K562 (cell line): ENCODE measurements around the gene LNX2. TPM values are rescaled to one million over a fixed set of nuclear protein-coding genes. Genes with fewer than 3 reads are reported as not detected.

Experiments
- ATAC-seq: fragments of 200-7000 bp; cut with Tn5 transposase; 3 replicates; pipeline ENCODE4 v1.9.1; 2020; ENCODE audit warnings: moderate library complexity
- BruUV-seq: library from RNA; stranded (reverse); fragments of 400-500 nt; replicated peaks from 2 replicates; lab custom pipeline; 2021; lab: Mats Ljungman, UMichigan
- CTCF ChIA-PET: fragments of 300-600 bp; formaldehyde crosslinking; extraction: SDS; loops from one replicate; lab custom pipeline; 2021; ENCODE audit warnings: low intra/inter-chr PET ratio; lab: Yijun Ruan, JAX
- POLR2A ChIA-PET: fragments of 300-600, 350-650 bp; sonication (Branson Sonifier 250); formaldehyde crosslinking; extraction: SDS; loops from one replicate; lab custom pipeline; 2021; ENCODE audit warnings: antibody characterized with exemption, inconsistent platforms; lab: Yijun Ruan, JAX
- DNase-seq, 4 experiments: peaks; one replicate each; pipeline versions ENCODE4 v3.0.0 to v3.0.0-alpha.2; 2011 to 2018; ENCODE audit warnings: low spot score in 3 of 4, mixed read lengths in 3 of 4; ENCODE audit errors: extremely low read depth in 1 of 4
- FAIRE-seq: peaks from 2 replicates; lab custom pipeline; 2011; peaks lifted over from hg19 to GRCh38; lab: Jason Lieb, UNC
- H2AFZ ChIP-seq: 2 replicates; pipeline ENCODE4 v1.6.0; 2011; ENCODE audit warnings: low read depth, low read length, control low read depth, inconsistent platforms
- H3K27ac ChIP-seq: fragments of 200-600 bp; 3 replicates; pipeline ENCODE4 v1.8.0; 2011; ENCODE audit warnings: low read depth, mild to moderate bottlenecking, control low read depth, inconsistent platforms, low read length, moderate library complexity, mixed read lengths; ENCODE audit errors: extremely low read depth
- H3K27me3 ChIP-seq, 2 experiments: fragments of 300-600 bp in 1 of 2; 2 replicates in 1 of 2; 3 replicates in 1 of 2; pipeline versions ENCODE4 v1.6.0 to v1.8.0; 2011; ENCODE audit warnings: inconsistent platforms in 2 of 2, low read length in 2 of 2, mild to moderate bottlenecking in 1 of 2, mixed read lengths in 1 of 2, moderate library complexity in 1 of 2; ENCODE audit not compliant: control insufficient read depth in 2 of 2, insufficient read depth in 2 of 2
- H3K36me3 ChIP-seq: fragments of 300-600 bp; 3 replicates; pipeline ENCODE4 v1.8.0; 2011; ENCODE audit warnings: mild to moderate bottlenecking, low read length, inconsistent platforms; ENCODE audit not compliant: control insufficient read depth, insufficient read depth
- H3K4me1 ChIP-seq, 2 experiments: fragments of 200-600 bp in 1 of 2; replicated peaks in 1 of 2; 2 replicates in 1 of 2; 3 replicates in 1 of 2; pipeline versions ENCODE4 v1.5.1 to v1.8.0; 2011; ENCODE audit warnings: inconsistent platforms in 2 of 2, low read length in 2 of 2, mild to moderate bottlenecking in 1 of 2, mixed read lengths in 1 of 2, moderate library complexity in 1 of 2; ENCODE audit not compliant: control insufficient read depth in 2 of 2, insufficient read depth in 2 of 2
- H3K4me2 ChIP-seq: 2 replicates; pipeline ENCODE4 v1.6.1; 2011; ENCODE audit warnings: low read length, control low read depth, inconsistent platforms, mixed read lengths; ENCODE audit not compliant: insufficient read depth
- H3K4me3 ChIP-seq: fragments of 200-600 bp; sonication (generic), shearing (Covaris generic); 2 replicates; pipeline ENCODE4 v1.5.1; 2016; ENCODE audit warnings: control low read depth, inconsistent platforms
- H3K79me2 ChIP-seq: fragments of 200-600 bp; 3 replicates; pipeline ENCODE4 v1.8.0; 2011; ENCODE audit warnings: low read length, inconsistent platforms; ENCODE audit not compliant: control insufficient read depth, insufficient read depth
- H3K9ac ChIP-seq, 2 experiments: 2 replicates each; pipeline versions ENCODE4 v1.6.0 to v1.6.1; 2011; ENCODE audit warnings: low read depth in 2 of 2, low read length in 2 of 2, control low read depth in 1 of 2, inconsistent platforms in 1 of 2, mild to moderate bottlenecking in 1 of 2, mixed read lengths in 1 of 2; ENCODE audit not compliant: insufficient read depth in 1 of 2
- H3K9me1 ChIP-seq: one replicate; pipeline ENCODE4 v1.6.0; 2011; ENCODE audit warnings: inconsistent platforms, mild to moderate bottlenecking, low read length, moderate library complexity; ENCODE audit not compliant: control insufficient read depth, insufficient read depth
- H3K9me3 ChIP-seq: replicated peaks from 2 replicates; pipeline ENCODE4 v1.5.1; 2011; ENCODE audit warnings: low read depth, low read length, inconsistent platforms; ENCODE audit not compliant: control insufficient read depth, insufficient read depth
- H4K20me1 ChIP-seq: replicated peaks from 2 replicates; pipeline ENCODE4 v1.6.1; 2011; ENCODE audit warnings: low read length, inconsistent platforms, mixed read lengths; ENCODE audit not compliant: control insufficient read depth, insufficient read depth
- MCM7 ChIP-seq, 2 experiments: fragments of 450-650 bp; IDR thresholded peaks; 2 replicates each; pipeline ENCODE4 v1.6.1; 2016 to 2018
- MTA1 ChIP-seq: fragments of 450-650 bp; IDR thresholded peaks from 2 replicates; pipeline ENCODE4 v1.6.1; 2017; ENCODE audit warnings: borderline replicate concordance
- NFIC ChIP-seq: fragments of 450-650 bp; IDR thresholded peaks from 2 replicates; pipeline ENCODE4 v1.6.1; 2017; ENCODE audit warnings: mild to moderate bottlenecking, inconsistent platforms
- RBBP5 ChIP-seq: fragments of 200-600 bp; sonication (generic); IDR thresholded peaks from 2 replicates; pipeline ENCODE4 v1.6.1; 2012; ENCODE audit warnings: borderline replicate concordance, mild to moderate bottlenecking, low read length, control low read depth, inconsistent platforms; ENCODE audit not compliant: insufficient read depth, poor library complexity, severe bottlenecking
- SREBF1 ChIP-seq: fragments of 150-350 bp; IDR thresholded peaks from 2 replicates; pipeline ENCODE4 v1.6.1; 2014; ENCODE audit warnings: antibody characterized with exemption, low read depth, low read length, borderline replicate concordance
- ZZZ3 ChIP-seq: fragments of 450-650 bp; IDR thresholded peaks from 2 replicates; pipeline ENCODE4 v1.6.1; 2016; ENCODE audit warnings: antibody characterized with exemption, mild to moderate bottlenecking, moderate library complexity
- WGBS: fragments of 100-300 bp; shearing (Covaris generic); methylation state at CpG from one replicate; pipeline ENCODE4 v1.1.6; 2016; ENCODE audit warnings: low coverage, mixed read lengths; ENCODE audit not compliant: insufficient coverage; ENCODE audit errors: missing lambda C conversion rate; 5-methylcytosine and 5-hydroxymethylcytosine counted together
- in situ Hi-C: fragments of 300-500 bp; cut with MboI; formaldehyde crosslinking; loops from 4 replicates; pipeline ENCODE4 v1.15.0; 2018; ENCODE audit warnings: inconsistent platforms, mixed read lengths
- intact Hi-C: fragments of 100-400 bp; cut with micrococcal nuclease; formaldehyde crosslinking; loops from 2 replicates; pipeline ENCODE4 v1.14.2; 2022
- polyA plus RNA-seq, 8 experiments: library from polyadenylated mRNA; depleted of rRNA in 4 of 8; stranded (reverse) in 5 of 8; unstranded in 3 of 8; fragments of >200 nt; fragmentation: Nextera tagmentation in 2 of 8; fragmentation: Illumina TruSeq in 1 of 8; extraction: Ambion mirVana in 2 of 8; extraction: Trizol in 1 of 8; gene quantifications; 2 replicates each; pipeline versions ENCODE4 v1.2.1 to v1.2.3, GENCODE V29; 2011 to 2014; ENCODE audit warnings: inconsistent platforms in 1 of 8, missing spikeins in 1 of 8
- total RNA-seq, 7 experiments: library from RNA; depleted of rRNA in 6 of 7; stranded (reverse); fragments of >200 nt in 6 of 7; fragmentation: Illumina TruSeq in 2 of 7; extraction: Trizol in 2 of 7; gene quantifications; 2 replicates each; pipeline versions ENCODE4 v1.2.1 to v1.2.3, GENCODE V29; 2011 to 2021; ENCODE audit warnings: low replicate concordance in 1 of 7

The LNX2 gene
- total and polyA plus RNA-seq, 9 of the 15 experiments (the other 6 are each of a cell fraction or from before 2014, with no cell fraction given): 1.5 to 5.5 (median 4.0) TPM

DNA sequence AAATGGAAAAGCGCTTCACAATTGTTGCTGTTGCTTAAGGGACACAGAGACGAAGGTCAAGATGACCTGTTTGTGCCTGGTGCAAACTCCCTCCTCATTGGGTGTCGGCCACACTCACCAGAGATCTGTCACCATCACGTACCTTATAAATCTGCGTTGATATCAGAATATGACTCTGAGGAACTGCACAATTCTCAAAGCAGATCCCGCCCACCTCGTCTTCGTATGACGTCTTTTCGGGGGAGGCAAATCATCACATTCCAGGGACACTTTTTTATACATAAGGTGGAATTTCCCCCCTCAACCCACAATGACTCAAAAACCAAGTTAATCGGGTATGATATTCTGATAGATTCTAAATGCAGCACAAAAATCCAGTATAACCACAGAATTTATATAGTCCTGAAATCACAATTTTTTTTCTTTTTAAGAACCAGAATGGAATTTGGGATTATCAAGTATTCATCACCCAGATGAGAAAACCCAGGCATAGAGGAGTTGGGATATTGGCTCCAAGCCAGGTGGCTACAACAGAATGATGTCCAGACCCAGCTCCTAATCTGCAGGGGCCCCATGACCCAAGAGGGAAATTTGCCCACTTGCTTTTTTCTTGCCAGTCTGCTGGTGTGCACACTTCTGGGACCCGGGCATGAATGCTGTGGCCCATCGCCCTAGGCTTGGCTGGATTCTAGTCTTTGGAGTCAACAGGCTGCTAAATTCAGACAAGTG, 119.4 kb downstream of the LNX2 start:
- Histone ChIP-seq H2AFZ (no peak overlapping the region), H3K9me3 (no peaks in the 10 kb centered on the region), H3K4me1 (no peaks in the 10 kb centered on the region), H3K9me1 (no peaks in the 10 kb centered on the region), H3K27ac (no peak overlapping the region), H3K27me3 (peaks cover 5 to 42% of the 10 kb centered on the region in 2 experiments; a peak in 3 of 5 replicates), H3K4me2 (no peak overlapping the region), H4K20me1 (no peaks in the 10 kb centered on the region), H3K36me3 (no peaks in the 10 kb centered on the region), H3K4me3 (no peak overlapping the region), H3K79me2 (no peaks in the 10 kb centered on the region), H3K9ac (no peak overlapping the region)
- 0 out of 2 replicates have a peak, but pooled peaks have one; percentile 7 for TF ChIP-seq NFIC
- TF ChIP-seq ZZZ3: no peak
- TF ChIP-seq RBBP5: no peak
- TF ChIP-seq MCM7 (IDR thresholded peaks at IDR 0.05): no peak
- no peak for TF ChIP-seq SREBF1
- no peak for TF ChIP-seq MTA1
- WGBS: 3% methylated on average over 11 of the region's 13 CpGs
- FAIRE-seq (no peak), ATAC-seq (no peak), DNase-seq (no peak)
- in situ Hi-C loops (loop anchor here (25.0 kb wide), 1 partner anchor 461 kb away; the partner anchor contains the start of gene CDX2), intact Hi-C loops (no loop called here)
- BruUV-seq: no TSS peak
- POLR2A ChIA-PET: no interaction called here
- CTCF ChIA-PET: no interaction called here
